BJ (cell line): ENCODE data around the gene CTNND2. TPM values are rescaled to one million over a fixed set of nuclear protein-coding genes. Genes with fewer than 3 reads are reported as not detected.

Experiments used
- CTCF ChIA-PET: fragments of 350-600 bp; formaldehyde crosslinking; extraction: SDS; loops from one replicate; lab custom pipeline; 2021; ENCODE audit warnings: antibody characterized with exemption, inconsistent platforms; lab: Yijun Ruan, JAX
- POLR2A ChIA-PET: fragments of 300-600 bp; sonication (Branson Sonifier 250); formaldehyde crosslinking; extraction: SDS; loops from one replicate; lab custom pipeline; 2021; ENCODE audit warnings: antibody characterized with exemption; lab: Charles Lee
- DNase-seq: peaks from one replicate; pipeline ENCODE4 v3.0.0-alpha.2; 2011; ENCODE audit warnings: low read depth
- H3K27me3 ChIP-seq: 2 replicates; pipeline ENCODE4 v1.6.0; 2011; ENCODE audit warnings: low read length; ENCODE audit not compliant: control insufficient read depth, insufficient read depth
- H3K36me3 ChIP-seq: 2 replicates; pipeline ENCODE4 v1.5.1; 2011; ENCODE audit warnings: low read length; ENCODE audit not compliant: control insufficient read depth, insufficient read depth
- H3K4me3 ChIP-seq: 2 replicates; pipeline ENCODE4 v1.5.1; 2011; ENCODE audit warnings: low read depth, mild to moderate bottlenecking, control low read depth, low read length
- CTCF ChIP-seq: IDR thresholded peaks from 2 replicates; pipeline ENCODE4 v1.5.1; 2011; ENCODE audit warnings: low read depth, mild to moderate bottlenecking, control low read depth, inconsistent platforms, low read length, moderate library complexity; ENCODE audit not compliant: insufficient read depth
- polyA plus RNA-seq: library from polyadenylated mRNA; depleted of rRNA; stranded (reverse); fragments of >200 nt; gene quantifications from 2 replicates; pipeline ENCODE4 v1.2.3, GENCODE V29; 2011

Gene CTNND2
- polyA plus RNA-seq, 1 experiment, result not detected

DNA sequence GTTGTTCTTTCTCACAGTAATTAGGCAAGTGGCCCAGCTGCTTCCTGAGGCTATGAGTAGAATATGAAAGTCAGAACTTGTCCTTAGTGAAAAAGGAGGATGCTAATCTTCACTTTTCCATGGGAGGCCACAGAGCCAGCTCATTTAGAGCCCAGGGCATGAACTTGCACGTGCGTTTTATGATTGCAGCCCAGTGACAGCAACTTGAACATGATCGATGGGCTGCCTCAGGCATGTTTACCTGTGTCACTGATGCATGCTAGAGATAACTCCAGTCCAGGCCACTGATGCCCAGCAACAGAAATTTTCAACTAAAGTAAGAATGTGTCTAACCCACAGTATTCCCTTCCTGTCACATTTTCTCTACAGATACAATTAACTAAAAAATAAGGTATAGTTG, 179.3 kb downstream of the CTNND2 start:
- CTCF ChIA-PET, result no interaction called here

GRCh38 chr5:11719888-11720481, 184.3 kb downstream of the CTNND2 start:
- no peak overlapping the region for H3K4me3 ChIP-seq
- POLR2A ChIA-PET, result no interaction called here
- TF ChIP-seq CTCF, result no peak
- DNase-seq, result no peak
- H3K36me3 ChIP-seq, result no peaks in the 10 kb centered on the region
- CTCF ChIA-PET, result no interaction called here
- H3K27me3 ChIP-seq, result no peaks in the 10 kb centered on the region

More for the DNA sequence above, 179.3 kb downstream of the CTNND2 start:
- H3K27me3 ChIP-seq, result no peaks in the 10 kb centered on the region
- H3K36me3 ChIP-seq, result no peaks in the 10 kb centered on the region
- no peak for TF ChIP-seq CTCF
- DNase-seq, result no peak
- no peak overlapping the region for H3K4me3 ChIP-seq
- POLR2A ChIA-PET, result no interaction called here

GRCh38 chr5:11715461-11716196, 188.6 kb downstream of the CTNND2 start:
- Histone ChIP-seq H3K36me3 (no peaks in the 10 kb centered on the region), H3K27me3 (no peaks in the 10 kb centered on the region), H3K4me3 (no peak overlapping the region)
- ChIA-PET CTCF (no interaction called here), POLR2A (no interaction called here)
- no peak for TF ChIP-seq CTCF
- DNase-seq, result no peak

- no peaks in the 10 kb centered on the region for H3K36me3 ChIP-seq
- TF ChIP-seq CTCF, result no peak
- POLR2A ChIA-PET, result no interaction called here
- no peak overlapping the region for H3K4me3 ChIP-seq
- CTCF ChIA-PET, result no interaction called here
- DNase-seq, result no peak
- H3K27me3 ChIP-seq, result no peaks in the 10 kb centered on the region
Observed at GRCh38 chr5:11711932-11712331, 192.3 kb downstream of the CTNND2 start.

GRCh38 chr5:11709021-11709420, 195.2 kb downstream of the CTNND2 start:
- Histone ChIP-seq H3K4me3 (no peak overlapping the region), H3K27me3 (no peaks in the 10 kb centered on the region), H3K36me3 (no peaks in the 10 kb centered on the region)
- CTCF ChIA-PET, result no interaction called here
- TF ChIP-seq CTCF, result no peak
- POLR2A ChIA-PET, result no interaction called here
- no peak for DNase-seq
